GM18867 (cell line): ENCODE results near the gene FARP2.
"Not testable (repeated sequence)": the region's sequence is repeated elsewhere in the genome, so short reads cannot be mapped to it uniquely, and the experiment has no call there.

Experiments
- ATAC-seq: cut with Tn5 transposase; IDR thresholded peaks from one replicate; pipeline ENCODE4 v1.9.1; 2021; ENCODE audit warnings: mild to moderate bottlenecking, moderate library complexity; ENCODE audit not compliant: unreplicated experiment

Gene FARP2

GRCh38 chr2:241525818-241526780 is 170.0 kb downstream of the FARP2 start:
- ATAC-seq = not testable (repeated sequence)

DNA sequence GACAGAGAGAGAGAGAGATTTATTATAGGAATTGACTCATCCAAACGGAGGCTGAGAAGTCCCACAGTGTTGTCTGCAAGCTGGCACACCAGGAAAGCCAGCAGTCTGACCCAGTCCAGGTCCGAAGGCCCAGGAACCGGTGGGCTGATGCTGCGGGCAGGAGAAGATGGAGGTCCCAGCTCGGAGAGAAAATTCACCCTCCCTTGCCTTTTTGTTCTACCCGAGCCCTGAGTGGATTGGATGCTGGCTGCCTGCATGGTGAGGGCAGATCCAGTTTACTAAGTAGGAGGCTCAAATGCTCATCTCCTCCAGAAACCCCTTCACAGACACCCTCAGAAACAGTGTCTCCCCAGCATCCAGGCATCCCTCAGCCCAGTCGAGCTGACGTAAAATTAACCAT is 174.5 kb downstream of the FARP2 start:
- ATAC-seq = no peak

DNA sequence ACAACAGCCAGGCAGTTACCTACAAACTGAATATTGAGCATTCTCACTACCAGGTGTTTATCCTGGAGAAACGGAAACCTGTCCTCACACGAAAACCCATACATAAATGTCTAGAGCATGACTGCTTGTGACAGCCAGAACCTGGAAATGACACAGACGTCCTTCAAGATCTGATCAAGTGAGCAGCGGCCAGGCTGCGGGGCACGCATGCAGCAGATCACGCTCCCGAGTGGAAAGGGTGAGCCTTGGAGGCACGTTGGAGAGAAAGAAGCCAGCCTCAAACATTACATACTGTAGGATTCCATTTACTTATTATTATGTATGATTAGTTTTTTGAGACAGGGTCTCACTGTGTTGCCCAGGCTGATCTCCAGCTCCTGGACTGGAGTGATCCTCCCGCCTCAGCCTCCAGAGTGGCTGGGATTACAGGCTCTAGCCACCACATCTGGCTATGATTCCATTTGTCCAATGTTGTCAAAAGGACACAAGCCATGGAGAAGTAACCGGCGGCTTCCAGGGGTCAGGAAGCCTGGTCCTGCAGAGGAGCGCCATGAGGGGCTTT is 175.2 kb downstream of the FARP2 start:
- no peak for ATAC-seq

GRCh38 chr2:241532168-241532567 is 176.1 kb downstream of the FARP2 start:
- no peak for ATAC-seq

GRCh38 chr2:241532733-241533601 is 176.9 kb downstream of the FARP2 start:
- ATAC-seq = no peak

DNA sequence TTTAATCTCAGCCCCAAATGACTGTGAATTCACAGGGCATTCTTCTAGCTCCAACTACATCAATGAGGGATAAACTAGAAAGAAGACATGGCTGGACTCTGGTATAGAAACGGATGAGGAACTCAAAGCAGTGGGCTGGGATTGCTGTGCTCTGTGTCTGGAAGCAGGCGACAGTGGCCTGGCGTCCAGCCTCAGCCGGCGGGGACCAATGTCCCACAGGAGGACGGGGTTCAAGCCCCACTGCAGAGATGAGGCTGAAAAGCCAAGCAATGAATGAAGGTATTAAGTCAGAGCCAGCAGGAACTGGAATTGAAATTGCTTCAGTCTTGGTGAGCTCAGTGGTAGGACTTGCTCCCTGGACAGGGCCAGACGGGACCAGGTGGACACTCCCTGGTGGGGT is 178.2 kb downstream of the FARP2 start:
- ATAC-seq = no peak

DNA sequence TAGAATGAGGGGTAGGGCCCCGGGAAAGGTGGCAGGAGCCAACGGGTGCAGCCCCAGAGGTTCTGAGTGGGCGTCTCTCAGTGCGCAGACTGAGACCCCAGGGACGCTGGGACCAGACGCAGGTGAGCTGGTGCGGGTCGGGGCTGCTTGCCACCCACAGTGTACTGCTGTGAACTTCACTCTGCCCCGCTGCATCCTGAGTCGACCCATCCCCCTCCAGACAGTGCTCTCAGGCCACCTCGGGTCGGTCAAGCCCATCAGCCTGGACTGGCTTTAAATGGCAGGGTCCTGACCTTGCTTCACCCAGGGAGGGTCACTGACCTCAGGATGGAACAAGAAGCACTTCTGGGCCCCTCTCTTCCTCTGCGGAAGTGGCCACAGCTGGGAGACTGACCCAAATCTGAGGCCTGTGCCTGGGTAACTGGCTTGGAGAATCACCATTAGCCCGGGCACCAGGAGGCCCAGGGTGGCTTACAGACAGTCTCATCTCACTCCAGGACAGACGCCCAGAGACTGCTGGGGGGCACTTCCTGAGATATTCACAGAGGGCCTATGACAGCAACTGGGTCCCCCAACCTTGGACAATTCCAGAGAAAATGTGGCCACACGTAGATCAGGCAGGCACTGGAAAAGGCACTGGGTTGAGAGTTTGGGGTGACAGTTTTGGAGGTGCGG is 178.8 kb downstream of the FARP2 start:
- no peak for ATAC-seq

DNA sequence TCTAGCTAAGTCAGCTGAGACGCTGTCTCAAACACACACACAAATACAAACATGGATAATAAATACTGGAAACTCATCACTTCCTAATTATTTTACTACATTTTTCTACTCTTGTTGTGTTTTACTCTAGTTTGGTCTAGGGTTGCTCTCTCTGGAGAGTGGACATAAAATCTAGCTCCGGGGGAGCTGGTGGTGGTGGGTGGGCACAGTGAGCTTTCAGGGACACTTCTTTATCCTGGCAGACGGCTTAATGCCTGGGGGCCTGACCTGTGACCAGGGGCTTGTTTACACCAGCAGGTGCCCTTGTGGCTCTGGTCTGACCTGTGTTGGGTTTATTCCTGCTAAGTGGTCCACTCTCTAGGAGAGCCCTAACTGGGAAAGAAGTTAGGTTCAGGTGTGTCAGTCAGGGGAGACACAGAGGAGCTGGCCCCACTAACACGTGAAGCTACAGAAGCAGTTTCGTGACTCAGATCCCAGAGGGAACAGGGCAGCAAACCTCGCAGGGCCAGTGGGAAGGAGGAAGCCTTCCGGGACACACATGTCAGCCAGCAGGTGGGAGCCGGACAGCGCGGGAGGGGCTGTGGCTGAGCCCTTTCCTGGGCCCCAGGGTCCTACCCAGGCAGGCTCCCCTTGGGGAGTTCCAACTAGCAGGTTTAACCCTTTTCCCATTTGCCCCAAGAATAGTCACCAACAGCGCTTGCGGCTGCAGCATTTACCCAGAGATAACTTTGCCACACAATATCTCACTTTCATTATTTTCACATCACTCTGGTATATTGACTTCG is 180.0 kb downstream of the FARP2 start:
- ATAC-seq = no peak

- no peak for ATAC-seq
Observed at GRCh38 chr2:241538838-241539615, 182.9 kb downstream of the FARP2 start.

- ATAC-seq = no peak
Observed at GRCh38 chr2:241539616-241540374, 183.7 kb downstream of the FARP2 start.

GRCh38 chr2:241540401-241540770 is 184.3 kb downstream of the FARP2 start:
- no peak for ATAC-seq

- ATAC-seq = no peak
Observed at GRCh38 chr2:241540771-241541561, 184.9 kb downstream of the FARP2 start.

DNA sequence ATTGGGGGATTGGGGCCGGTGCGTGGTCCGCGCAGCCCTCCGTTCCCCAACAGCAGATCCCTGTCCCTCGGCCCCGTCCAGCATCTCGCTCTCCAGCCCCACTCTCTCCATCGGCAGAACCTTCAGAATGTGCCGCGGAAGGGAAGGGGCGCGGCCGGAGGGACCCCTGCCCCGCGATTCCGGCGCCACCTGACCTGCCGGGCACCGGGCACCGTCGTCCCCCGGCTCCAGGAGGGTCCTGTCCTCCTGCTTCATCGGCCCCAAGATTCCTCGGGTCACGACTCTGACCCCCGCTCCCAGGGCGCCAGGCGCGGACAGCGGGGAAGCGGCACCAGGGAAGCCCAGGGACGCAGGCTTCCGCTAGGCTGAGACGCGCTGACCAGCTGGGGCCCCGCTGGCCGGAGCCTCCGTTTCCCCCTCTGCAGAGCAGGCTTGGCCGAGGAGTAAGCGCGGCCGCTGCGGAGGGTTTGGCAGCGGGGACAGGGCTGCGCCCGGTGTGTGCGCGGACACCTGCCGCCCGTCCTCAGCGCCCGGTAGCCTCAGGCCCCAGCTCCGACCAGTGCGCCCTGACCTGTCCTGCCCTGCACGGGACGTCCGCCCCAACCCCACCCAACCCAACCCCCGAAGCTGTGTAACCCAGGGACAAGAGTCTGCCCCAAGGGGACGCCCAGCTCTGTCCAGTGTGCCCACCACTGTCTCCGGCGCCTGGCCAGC is 185.6 kb downstream of the FARP2 start:
- no peak for ATAC-seq

DNA sequence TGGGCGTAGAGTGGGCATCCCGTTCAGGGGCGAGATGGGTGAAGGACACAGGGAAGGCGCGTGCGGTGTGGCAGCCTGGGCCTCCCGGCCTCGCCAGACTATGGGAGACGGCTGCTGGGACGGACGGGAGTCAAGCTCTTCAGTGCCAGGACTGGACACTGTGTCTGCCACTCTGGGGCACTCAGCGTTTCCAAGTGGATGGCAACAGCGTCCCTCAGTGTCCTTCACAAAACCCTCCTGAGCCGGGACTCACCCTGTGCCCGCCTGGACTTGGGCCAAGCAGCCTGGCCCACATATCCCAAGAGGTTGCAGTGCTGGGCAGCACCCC is 186.2 kb downstream of the FARP2 start:
- no peak for ATAC-seq
